T47D (cell line): Measurements from ENCODE around the gene ITGB1BP1.

ENCODE experiments used
- DNase-seq, 2 experiments: peaks; one replicate each; pipeline versions ENCODE4 v3.0.0 to v3.0.0-alpha.2; 2011 to 2012; ENCODE audit warnings: low read depth in 1 of 2, low spot score in 1 of 2
- JUND ChIP-seq: IDR thresholded peaks from 2 replicates; pipeline ENCODE4 v1.6.1; 2012; ENCODE audit warnings: low read depth
- in situ Hi-C: cut with HindIII; loops from 2 replicates; pipeline ENCODE4 v1.10.0; 2016; ENCODE audit warnings: low sequenced_read_pairs, low pct_unique_long_range_greater_than_20kb

Gene ITGB1BP1

DNA sequence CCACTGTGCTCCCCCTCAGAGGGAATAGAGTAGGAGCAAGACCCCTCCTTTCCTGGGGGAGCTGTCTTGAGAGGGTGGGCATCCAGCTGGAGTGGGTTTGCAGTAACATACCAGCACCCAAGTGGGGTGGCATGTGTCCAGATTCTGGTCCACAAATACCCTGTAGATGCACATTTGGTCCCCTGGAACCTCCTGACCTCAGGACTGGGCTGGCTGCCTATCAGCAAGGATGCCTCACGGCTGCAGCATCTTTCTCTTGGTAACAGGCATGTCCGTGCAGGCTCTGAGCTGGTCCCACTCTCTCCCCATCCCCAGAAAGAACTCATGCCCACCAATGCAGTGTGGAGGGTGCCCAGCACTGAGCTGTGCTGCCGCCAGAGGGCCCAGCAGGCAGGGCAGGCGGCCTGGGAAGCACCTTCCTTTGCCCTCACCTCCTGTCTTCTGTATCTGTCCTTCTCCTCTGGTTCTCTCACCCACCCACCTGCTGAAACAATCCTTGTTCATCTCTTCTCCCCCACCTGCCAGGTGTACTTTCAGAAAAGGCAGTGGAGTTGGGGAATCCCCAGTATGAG is 47.4 kb downstream of the ITGB1BP1 start:
- in situ Hi-C loops = no loop called here
- no peak for TF ChIP-seq JUND
- DNase-seq = no peak

DNA sequence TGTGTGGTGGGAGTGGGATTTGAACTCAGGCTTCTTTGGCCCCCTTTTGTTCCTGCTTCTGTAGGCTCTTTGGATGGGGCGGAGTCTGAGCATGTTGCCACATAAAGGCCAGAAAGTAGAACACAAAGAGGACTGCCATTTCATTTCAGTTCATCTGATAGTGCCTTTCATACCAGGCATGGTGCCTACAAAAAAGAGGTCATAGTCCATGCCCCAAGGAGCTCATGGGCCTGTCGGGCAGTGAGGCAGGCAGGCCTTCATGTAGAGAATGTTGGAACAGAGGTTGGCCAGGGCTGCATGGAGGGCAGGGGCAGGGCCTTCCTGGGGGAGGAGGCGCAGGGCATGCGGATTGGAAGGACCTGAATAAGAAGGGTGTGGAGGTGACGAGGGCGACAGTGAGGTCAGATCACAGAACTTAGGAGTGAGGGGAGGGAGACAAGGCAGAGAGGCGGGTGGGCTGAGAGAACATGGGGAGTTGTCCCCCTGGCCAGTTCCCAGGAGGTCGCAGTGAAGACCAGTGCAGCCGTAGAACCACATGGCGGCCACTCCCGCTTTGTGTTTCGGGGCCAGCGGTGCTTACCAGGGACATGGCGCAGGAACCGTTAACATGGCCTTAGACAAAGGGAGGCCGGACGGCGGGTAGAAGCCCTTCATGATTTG is 49.1 kb downstream of the ITGB1BP1 start:
- no peak for DNase-seq
- no peak for TF ChIP-seq JUND
- in situ Hi-C loops = no loop called here

DNA sequence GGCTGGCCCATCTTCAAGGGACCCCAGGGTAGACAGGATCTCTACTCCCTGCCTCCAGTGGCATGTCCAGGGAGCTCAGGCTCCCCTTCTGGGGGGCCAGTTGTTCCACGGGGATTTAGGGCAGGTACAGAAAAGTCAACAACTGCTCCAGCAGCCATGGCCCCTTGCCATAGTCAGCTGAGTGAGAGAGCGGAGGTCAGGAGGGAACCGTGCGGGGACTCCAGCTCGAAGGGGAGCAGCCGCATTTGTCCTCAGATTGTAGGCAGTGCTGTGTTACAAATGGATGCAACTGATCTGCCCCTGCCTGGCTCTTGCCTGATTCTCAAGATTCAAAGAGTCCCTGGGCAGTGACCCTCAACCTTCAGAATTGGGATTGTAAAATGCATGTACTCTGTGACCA is 49.9 kb downstream of the ITGB1BP1 start:
- TF ChIP-seq JUND = no peak
- no peak for DNase-seq
- in situ Hi-C loops = no loop called here

DNA sequence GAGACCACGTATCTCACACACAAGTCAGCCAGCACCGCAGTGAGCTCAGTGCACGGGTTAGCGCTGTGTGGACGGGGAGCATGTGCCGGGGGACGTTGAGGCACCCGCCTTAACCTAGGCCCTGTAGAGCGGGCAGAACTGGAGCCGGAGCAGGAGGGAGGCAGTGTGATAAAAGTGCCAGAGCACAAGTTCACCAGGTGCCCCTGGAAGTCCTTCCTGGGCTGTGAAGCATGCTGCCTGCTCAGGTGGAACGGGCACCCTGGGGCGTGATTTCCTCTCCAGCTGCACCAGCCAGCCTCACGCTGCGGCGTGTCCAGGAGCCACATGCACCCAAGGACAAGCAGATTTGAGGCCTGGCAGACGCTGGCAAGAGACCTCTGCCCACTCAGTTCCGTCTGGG is 50.3 kb downstream of the ITGB1BP1 start:
- TF ChIP-seq JUND = no peak
- in situ Hi-C loops = no loop called here
- no peak for DNase-seq

DNA sequence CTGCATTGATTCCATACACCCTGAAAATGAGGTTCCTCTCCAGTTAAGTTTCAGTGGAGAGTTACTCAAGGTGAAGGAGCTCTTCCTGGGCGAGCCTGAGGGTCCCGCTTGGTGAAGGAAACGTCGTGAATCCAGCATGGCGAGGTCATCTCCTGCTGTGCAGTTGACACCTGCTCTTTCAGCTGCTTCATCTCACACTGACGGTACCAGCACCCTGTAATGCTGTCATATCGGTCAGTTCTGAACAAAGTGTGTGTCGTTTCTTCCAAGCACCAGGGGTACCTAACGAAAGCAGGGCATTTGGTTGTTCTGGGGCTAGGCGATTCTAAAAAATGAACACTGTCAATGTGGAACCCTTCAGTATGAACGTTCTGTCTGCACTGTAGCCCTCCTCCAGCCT is 52.6 kb downstream of the ITGB1BP1 start:
- no peak for TF ChIP-seq JUND
- in situ Hi-C loops = no loop called here
- DNase-seq = no peak

DNA sequence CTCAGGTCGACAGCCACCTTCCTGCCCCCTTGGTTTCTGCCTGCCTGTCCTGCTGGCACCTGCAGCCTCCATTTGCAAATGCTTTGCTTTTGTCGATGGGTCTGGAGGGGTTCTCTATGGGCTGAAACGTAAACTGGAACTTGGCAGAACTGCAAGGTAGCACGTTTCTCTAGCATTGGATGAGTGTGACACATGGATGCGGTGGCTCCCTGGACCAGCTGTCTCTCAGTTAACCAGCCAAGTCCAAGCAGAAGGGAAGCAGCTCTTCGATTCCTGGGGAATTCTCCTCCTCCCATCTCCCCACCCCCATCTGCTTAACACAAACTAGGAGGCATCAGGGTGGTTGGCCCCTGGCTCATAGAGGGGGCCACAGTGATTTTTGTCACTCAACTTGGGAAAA is 57.3 kb downstream of the ITGB1BP1 start:
- DNase-seq = no peak
- in situ Hi-C loops = no loop called here
- TF ChIP-seq JUND = no peak

DNA sequence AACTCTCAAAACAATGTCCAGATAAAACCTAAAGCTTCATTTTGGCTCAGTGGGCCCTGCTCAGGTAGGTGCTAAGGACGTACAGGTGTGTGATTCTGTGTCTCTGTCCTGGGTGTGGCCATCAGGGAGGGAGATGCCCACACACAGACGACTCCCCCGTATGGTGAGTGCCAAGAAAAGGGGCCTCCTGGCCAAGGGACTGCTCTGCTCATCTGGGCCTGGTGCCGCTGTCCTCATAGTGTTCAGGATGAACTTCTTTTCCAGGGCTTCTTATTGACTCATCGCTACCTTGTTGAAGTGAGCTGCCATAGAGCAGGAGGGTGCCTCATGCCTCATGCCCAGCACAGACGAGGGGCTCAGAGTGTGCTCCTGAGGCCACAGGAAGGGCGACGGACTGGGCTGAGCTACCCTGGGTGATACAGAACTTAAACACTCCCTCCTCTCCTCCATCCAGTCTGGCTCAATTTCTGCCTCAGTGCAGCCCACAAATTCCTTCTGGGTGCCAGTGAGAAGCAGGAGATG is 57.8 kb downstream of the ITGB1BP1 start:
- TF ChIP-seq JUND = no peak
- in situ Hi-C loops = no loop called here
- DNase-seq = no peak

DNA sequence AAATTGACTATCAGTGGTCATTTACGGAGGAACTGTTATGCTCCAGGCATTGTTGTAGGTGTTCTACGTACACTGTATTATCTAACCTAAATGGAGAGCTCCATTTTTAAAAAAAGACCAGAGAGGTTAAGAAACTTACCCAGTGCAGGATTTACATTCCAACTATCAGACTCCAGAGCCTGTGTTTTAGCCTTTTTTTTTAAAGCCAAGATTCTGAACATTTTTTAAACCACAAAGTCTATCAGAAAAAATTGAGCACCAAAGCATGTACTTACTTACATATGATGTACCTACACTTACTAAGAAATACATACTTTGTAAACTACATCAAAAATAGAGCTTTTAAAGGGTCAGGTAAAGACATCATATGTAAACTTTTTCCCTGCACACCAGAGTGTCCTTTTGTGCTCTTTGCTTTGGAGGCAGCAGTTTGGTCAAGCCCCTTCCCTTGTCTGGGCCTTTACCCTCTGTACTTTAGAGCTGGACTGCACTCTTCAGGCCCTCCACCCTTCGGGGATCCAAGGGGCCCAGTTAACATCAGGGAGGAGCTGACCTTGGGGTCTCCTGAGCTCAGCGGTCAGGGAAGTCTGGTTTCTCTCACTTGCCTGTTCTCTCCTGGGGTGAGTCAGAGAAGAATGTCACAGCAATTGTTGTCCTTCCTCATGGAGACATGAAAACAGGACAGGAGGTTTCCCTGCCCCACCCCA is 58.4 kb downstream of the ITGB1BP1 start:
- no peak for TF ChIP-seq JUND
- no peak for DNase-seq
- in situ Hi-C loops = no loop called here

DNA sequence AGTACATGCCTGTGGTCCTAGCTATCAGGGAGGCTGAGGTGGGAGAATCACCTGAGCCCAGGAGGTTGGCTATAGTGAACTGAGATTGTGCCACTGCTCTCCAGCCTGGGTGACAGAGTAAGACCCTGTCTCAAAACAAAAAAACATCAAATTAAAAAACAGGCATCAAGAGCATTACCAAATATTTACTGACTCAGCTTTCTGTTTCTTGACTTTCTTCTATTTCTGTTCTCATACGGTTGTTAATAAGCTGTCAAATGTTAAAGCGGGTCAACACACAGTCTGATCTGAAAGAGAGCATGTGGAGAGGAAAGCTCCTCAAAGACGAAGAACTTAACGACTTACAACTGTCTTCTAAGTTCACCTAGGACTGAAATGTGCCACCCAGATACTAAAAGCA is 59.0 kb downstream of the ITGB1BP1 start:
- no peak for TF ChIP-seq JUND
- DNase-seq = no peak
- in situ Hi-C loops = no loop called here

DNA sequence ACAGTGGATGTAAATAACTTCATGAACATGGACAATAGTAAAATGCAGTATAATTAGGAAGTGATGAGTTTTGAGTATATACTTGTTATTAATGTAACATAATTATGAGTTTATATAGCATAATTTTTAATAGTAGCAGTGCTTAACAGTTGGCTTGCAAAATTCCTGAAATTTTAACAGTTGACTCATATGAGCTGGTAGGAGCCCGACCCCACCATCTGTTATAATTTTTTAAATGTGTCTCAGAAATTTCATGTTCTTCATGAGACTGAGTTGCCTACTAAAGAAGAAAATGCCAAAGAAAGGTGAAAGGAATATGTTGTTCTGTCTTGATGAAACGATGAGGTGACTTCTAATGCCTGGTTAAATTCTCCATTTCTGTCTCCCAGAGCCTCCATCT is 62.6 kb downstream of the ITGB1BP1 start:
- no peak for DNase-seq
- in situ Hi-C loops = no loop called here
- no peak for TF ChIP-seq JUND

DNA sequence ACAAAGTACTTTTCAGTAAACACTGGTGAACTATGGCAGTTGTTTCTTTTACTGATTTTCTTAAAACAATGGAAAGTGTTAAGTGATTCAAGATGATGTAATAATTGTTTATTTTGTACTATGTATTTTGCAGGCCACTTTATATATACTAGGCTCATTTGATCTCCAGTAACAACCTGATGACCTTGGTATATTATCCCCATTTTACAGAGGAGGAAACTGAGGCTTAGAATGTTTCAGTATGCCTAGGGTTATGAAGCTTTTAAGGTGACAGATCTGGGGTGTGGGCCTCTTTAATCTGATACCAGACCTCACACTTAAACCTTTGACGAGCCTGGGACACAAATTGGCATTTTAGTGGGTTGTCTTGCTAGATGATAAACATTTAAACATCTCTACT is 63.2 kb downstream of the ITGB1BP1 start:
- in situ Hi-C loops = no loop called here

DNA sequence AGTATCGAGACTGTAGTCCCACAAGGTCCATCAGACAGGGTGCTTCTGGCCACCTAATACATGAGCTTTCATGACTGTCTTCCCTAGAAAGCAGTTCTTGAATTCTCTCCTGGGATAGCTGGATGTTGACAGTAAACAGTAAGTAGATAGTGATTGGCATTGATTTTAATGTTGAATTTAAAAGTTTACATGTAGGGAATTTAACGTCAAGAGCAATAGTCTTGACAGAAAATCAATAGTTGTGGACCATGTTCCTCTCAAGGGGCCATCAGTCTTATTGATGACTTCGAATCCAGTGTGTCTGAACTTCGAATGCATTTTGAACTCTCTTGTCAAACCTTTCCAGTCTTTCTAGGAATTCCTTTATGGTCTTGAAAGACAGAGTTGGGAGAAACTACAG is 63.9 kb downstream of the ITGB1BP1 start:
- in situ Hi-C loops = no loop called here
- TF ChIP-seq JUND = no peak
- DNase-seq = no peak

More for the DNA sequence above, 63.2 kb downstream of the ITGB1BP1 start:
- no peak for DNase-seq
- no peak for TF ChIP-seq JUND

DNA sequence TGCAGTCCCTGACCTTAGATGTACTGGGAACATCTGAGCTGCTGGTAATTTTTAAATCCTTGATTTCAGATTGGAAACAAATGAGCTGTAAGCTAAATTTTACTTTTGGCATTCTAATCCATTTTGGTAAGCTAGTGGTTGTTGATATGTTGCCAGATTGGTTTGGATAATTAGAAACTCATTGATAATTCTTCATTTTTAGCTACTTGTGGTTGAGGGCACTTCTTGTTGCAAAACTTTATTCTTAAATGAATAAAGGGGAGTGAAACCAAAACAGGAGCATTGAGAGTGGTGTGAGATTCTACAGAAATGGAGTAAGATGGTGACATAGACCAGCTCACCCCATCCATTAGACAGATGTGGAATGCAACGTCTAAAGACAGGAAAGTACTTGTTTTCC is 64.5 kb downstream of the ITGB1BP1 start:
- no peak for TF ChIP-seq JUND
- in situ Hi-C loops = no loop called here
- DNase-seq = no peak
